Lower leg skin (tissue), 4 donors: Measurements from ENCODE around the gene PPM1L. TPM values are rescaled to one million over a fixed set of nuclear protein-coding genes. Genes with fewer than 3 reads are reported as not detected.

Source experiments
- DNase-seq, 2 donors: peaks; one replicate each; pipeline ENCODE4 v3.0.0-alpha.2; 2019; ENCODE audit warnings: low spot score in 2 of 2
- H3K4me3 ChIP-seq: fragments of 200-600 bp; sonication (generic); 2 replicates; pipeline ENCODE4 v1.5.1; 2017; ENCODE audit warnings: mild to moderate bottlenecking, low read depth; ENCODE audit not compliant: poor library complexity, severe bottlenecking
- CTCF ChIP-seq, 3 donors: fragments of 450-650 bp; IDR thresholded peaks; one replicate each; pipeline ENCODE4 v1.5.1; 2016; ENCODE audit warnings: antibody characterized with exemption in 3 of 3, mild to moderate bottlenecking in 3 of 3, moderate library complexity in 2 of 3
- POLR2A ChIP-seq, 2 donors: fragments of 450-650 bp; IDR thresholded peaks; one replicate each; pipeline ENCODE4 v1.6.1; 2016 to 2017; ENCODE audit warnings: antibody characterized with exemption in 2 of 2, mild to moderate bottlenecking in 1 of 2, moderate library complexity in 1 of 2
- WGBS, 2 donors: methylation state at CpG; one replicate each; pipeline ENCODE4 v1.1.5; 2018; 5-methylcytosine and 5-hydroxymethylcytosine counted together
- intact Hi-C: fragments of 100-400 bp; cut with DNase I; formaldehyde crosslinking; loops from one replicate; pipeline ENCODE4 v1.15.0; 2023; ENCODE audit warnings: low total_unique reads
- total RNA-seq, 4 donors: library from RNA; depleted of rRNA; stranded (reverse); fragments of >200 nt; gene quantifications; one replicate each; pipeline ENCODE4 v1.1.0, GENCODE V29; 2016

PPM1L gene
- total RNA-seq, 4 donors from 2014 or later = 34.9 to 46.5 (median 40.7) TPM

- DNase-seq = no peak
- no peak for TF ChIP-seq CTCF (IDR thresholded peaks at IDR 0.05)
- TF ChIP-seq POLR2A (IDR thresholded peaks at IDR 0.05) = no peak
- intact Hi-C loops = no loop called here
- H3K4me3 ChIP-seq = no peak overlapping the region
Observed at GRCh38 chr3:160822936-160823335, 66.9 kb downstream of the PPM1L start.

- intact Hi-C loops = no loop called here
- no peak for TF ChIP-seq CTCF (IDR thresholded peaks at IDR 0.05)
- TF ChIP-seq POLR2A (IDR thresholded peaks at IDR 0.05) = no peak
- WGBS, 2 donors = 68 to 80% methylated on average over 3 of the region's 3 CpGs
- no peak overlapping the region for H3K4me3 ChIP-seq
- no peak for DNase-seq
Observed at GRCh38 chr3:160825311-160825800, 69.3 kb downstream of the PPM1L start.

GRCh38 chr3:160826408-160826807 is 70.4 kb downstream of the PPM1L start:
- intact Hi-C loops = no loop called here
- TF ChIP-seq POLR2A (IDR thresholded peaks at IDR 0.05) (no peak), CTCF (IDR thresholded peaks at IDR 0.05) (no peak)
- no peak for DNase-seq
- H3K4me3 ChIP-seq = no peak overlapping the region

GRCh38 chr3:160826991-160827390 is 71.0 kb downstream of the PPM1L start:
- WGBS, 2 donors = 79 to 85% methylated on average over 2 of the region's 2 CpGs
- H3K4me3 ChIP-seq = no peak overlapping the region
- TF ChIP-seq POLR2A (IDR thresholded peaks at IDR 0.05) = no peak
- no peak for TF ChIP-seq CTCF (IDR thresholded peaks at IDR 0.05)
- no peak for DNase-seq
- intact Hi-C loops = no loop called here

GRCh38 chr3:160827516-160827915 is 71.5 kb downstream of the PPM1L start:
- H3K4me3 ChIP-seq = no peak overlapping the region
- TF ChIP-seq CTCF (IDR thresholded peaks at IDR 0.05) (no peak), POLR2A (IDR thresholded peaks at IDR 0.05) (no peak)
- intact Hi-C loops = no loop called here
- 63 to 82% methylated on average over 1 of the region's 1 CpG for WGBS, 2 donors
- no peak for DNase-seq

GRCh38 chr3:160828880-160829279 is 72.8 kb downstream of the PPM1L start:
- whole genome bisulfite sequencing, 2 donors = 38 to 46% methylated on average over 3 of the region's 3 CpGs
- DNase-seq = no peak
- intact Hi-C loops = no loop called here
- H3K4me3 ChIP-seq = no peak overlapping the region
- TF ChIP-seq POLR2A (IDR thresholded peaks at IDR 0.05) (no peak), CTCF (IDR thresholded peaks at IDR 0.05) (no peak)
